ENCODE results near the gene EXPH5.

EXPH5 gene

GRCh38 chr11:108522318-108522717, 71.2 kb downstream of the EXPH5 start:
- Histone ChIP-seq H3K27me3 (ENCODE audit: control insufficient read depth, low read length) (peaks cover 3% of the 10 kb centered on the region; the same call in 1 of the 2 replicates), H3K9me2 (replicated peaks; ENCODE audit: control insufficient read depth, low read length) (no peaks in the 10 kb centered on the region), H3K4me1 (ENCODE audit: control insufficient read depth, low read length) (no peaks in the 10 kb centered on the region), H3F3A (ENCODE audit: control insufficient read depth, insufficient read depth) (no peaks in the 10 kb centered on the region), H3K9me3 (ENCODE audit: control insufficient read depth, insufficient read depth, low read length) (no peaks in the 10 kb centered on the region), H4K20me1 (ENCODE audit: control insufficient read depth, insufficient read depth, low read depth, low read length) (no peaks in the 10 kb centered on the region), H3K27ac (ENCODE audit: low read depth, low read length) (no peak overlapping the region), H3K79me2 (ENCODE audit: control insufficient read depth, low read length) (no peaks in the 10 kb centered on the region), H3K36me3 (ENCODE audit: control insufficient read depth, low read length) (no peaks in the 10 kb centered on the region), H3K4me2 (ENCODE audit: low read length) (no peak overlapping the region), H3K4me3 (ENCODE audit: low read length) (no peak overlapping the region)
- TF ChIP-seq EZH2phosphoT487 (IDR thresholded peaks at IDR 0.05; ENCODE audit: borderline replicate concordance, low read length) (no peak), CTCF (IDR thresholded peaks at IDR 0.05; ENCODE audit: low read depth, low read length, poor library complexity, severe bottlenecking) (no peak)

DNA sequence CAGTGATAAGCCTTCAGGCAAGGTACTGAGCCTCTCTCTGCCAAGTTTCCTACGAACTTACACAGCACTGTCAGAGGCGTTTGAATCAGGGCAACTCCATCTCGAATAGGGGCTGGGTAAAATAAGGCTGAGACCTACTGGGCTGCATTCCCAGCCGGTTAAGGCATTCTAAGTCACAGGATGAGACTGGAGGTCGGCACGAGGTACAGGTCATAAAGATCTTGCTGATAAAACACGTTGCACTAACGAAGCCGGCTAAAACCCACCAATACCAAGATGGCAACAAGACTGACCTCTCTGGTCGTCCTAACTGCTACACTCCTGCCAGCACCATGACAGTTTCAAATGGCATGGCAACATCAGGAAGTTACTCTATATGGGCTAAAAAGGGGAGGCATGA, 75.0 kb downstream of the EXPH5 start:
- no peak overlapping the region for H3K4me2 ChIP-seq (ENCODE audit: low read length)
- no peak overlapping the region for H3K4me3 ChIP-seq (ENCODE audit: low read length)
- no peaks in the 10 kb centered on the region for H4K20me1 ChIP-seq (ENCODE audit: control insufficient read depth, insufficient read depth, low read depth, low read length)
- H3K4me1 ChIP-seq (ENCODE audit: control insufficient read depth, low read length): no peaks in the 10 kb centered on the region
- H3K27me3 ChIP-seq (ENCODE audit: control insufficient read depth, low read length): peaks cover 3% of the 10 kb centered on the region; the same call in 1 of the 2 replicates
- H3K9me3 ChIP-seq (ENCODE audit: control insufficient read depth, insufficient read depth, low read length): no peaks in the 10 kb centered on the region
- no peak overlapping the region for H3K27ac ChIP-seq (ENCODE audit: low read depth, low read length)
- H3K79me2 ChIP-seq (ENCODE audit: control insufficient read depth, low read length): no peaks in the 10 kb centered on the region
- TF ChIP-seq EZH2phosphoT487 (IDR thresholded peaks at IDR 0.05; ENCODE audit: borderline replicate concordance, low read length) (no peak), CTCF (IDR thresholded peaks at IDR 0.05; ENCODE audit: low read depth, low read length, poor library complexity, severe bottlenecking) (no peak)
- no peaks in the 10 kb centered on the region for H3F3A ChIP-seq (ENCODE audit: control insufficient read depth, insufficient read depth)
- H3K36me3 ChIP-seq (ENCODE audit: control insufficient read depth, low read length): no peaks in the 10 kb centered on the region
- H3K9me2 ChIP-seq (replicated peaks; ENCODE audit: control insufficient read depth, low read length): no peaks in the 10 kb centered on the region

GRCh38 chr11:108516125-108516524, 77.4 kb downstream of the EXPH5 start:
- H3K36me3 ChIP-seq (ENCODE audit: control insufficient read depth, low read length): no peaks in the 10 kb centered on the region
- H3K9me3 ChIP-seq (ENCODE audit: control insufficient read depth, insufficient read depth, low read length): no peaks in the 10 kb centered on the region
- TF ChIP-seq EZH2phosphoT487 (IDR thresholded peaks at IDR 0.05; ENCODE audit: borderline replicate concordance, low read length): no peak
- no peak for TF ChIP-seq CTCF (IDR thresholded peaks at IDR 0.05; ENCODE audit: low read depth, low read length, poor library complexity, severe bottlenecking)
- H3K27me3 ChIP-seq (ENCODE audit: control insufficient read depth, low read length): peaks cover 3% of the 10 kb centered on the region; the same call in 1 of the 2 replicates
- no peaks in the 10 kb centered on the region for H3K4me1 ChIP-seq (ENCODE audit: control insufficient read depth, low read length)
- no peaks in the 10 kb centered on the region for H3K9me2 ChIP-seq (replicated peaks; ENCODE audit: control insufficient read depth, low read length)
- H3F3A ChIP-seq (ENCODE audit: control insufficient read depth, insufficient read depth): no peaks in the 10 kb centered on the region
- H3K4me3 ChIP-seq (ENCODE audit: low read length): no peak overlapping the region
- no peaks in the 10 kb centered on the region for H4K20me1 ChIP-seq (ENCODE audit: control insufficient read depth, insufficient read depth, low read depth, low read length)
- H3K79me2 ChIP-seq (ENCODE audit: control insufficient read depth, low read length): no peaks in the 10 kb centered on the region
- no peak overlapping the region for H3K27ac ChIP-seq (ENCODE audit: low read depth, low read length)
- no peak overlapping the region for H3K4me2 ChIP-seq (ENCODE audit: low read length)
